ENCODE measurements around the gene APBB2.

DNA sequence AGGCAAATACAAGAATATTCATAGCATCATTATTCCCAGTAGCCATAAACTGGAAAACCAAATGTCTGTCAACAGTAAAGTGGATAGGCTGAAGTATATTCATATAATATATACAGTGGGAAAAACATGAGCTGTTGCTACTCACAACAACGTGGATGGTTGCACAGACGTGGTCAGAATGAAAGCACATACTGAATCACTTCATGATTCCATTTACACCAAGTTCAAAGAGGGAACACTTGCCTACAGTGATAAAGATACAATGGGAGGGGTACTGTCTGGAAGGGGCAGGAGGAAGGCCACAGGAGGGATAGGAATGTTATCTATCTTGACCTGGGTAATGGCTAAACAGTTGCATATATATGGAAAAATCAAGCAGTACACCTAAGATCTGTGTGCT is 25.3 kb downstream of the APBB2 start:
- TF ChIP-seq, protein P1, sequence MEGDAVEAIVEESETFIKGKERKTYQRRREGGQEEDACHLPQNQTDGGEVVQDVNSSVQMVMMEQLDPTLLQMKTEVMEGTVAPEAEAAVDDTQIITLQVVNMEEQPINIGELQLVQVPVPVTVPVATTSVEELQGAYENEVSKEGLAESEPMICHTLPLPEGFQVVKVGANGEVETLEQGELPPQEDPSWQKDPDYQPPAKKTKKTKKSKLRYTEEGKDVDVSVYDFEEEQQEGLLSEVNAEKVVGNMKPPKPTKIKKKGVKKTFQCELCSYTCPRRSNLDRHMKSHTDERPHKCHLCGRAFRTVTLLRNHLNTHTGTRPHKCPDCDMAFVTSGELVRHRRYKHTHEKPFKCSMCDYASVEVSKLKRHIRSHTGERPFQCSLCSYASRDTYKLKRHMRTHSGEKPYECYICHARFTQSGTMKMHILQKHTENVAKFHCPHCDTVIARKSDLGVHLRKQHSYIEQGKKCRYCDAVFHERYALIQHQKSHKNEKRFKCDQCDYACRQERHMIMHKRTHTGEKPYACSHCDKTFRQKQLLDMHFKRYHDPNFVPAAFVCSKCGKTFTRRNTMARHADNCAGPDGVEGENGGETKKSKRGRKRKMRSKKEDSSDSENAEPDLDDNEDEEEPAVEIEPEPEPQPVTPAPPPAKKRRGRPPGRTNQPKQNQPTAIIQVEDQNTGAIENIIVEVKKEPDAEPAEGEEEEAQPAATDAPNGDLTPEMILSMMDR (IDR thresholded peaks at IDR 0.05), result no peak
- TF ChIP-seq POLR2A (IDR thresholded peaks at IDR 0.05), result no peak
